ENCODE data around the gene TBXAS1. TPM values are rescaled to one million over a fixed set of nuclear protein-coding genes. Genes with fewer than 3 reads are reported as not detected.

The TBXAS1 gene
- total and polyA plus RNA-seq, 5 donors from 2014 or later: 5.2 to 21.2 (median 11.3) TPM

- Histone ChIP-seq H3K4me1 (ENCODE audit: control insufficient read depth, insufficient read depth, low read length, poor library complexity, severe bottlenecking) (no peaks in the 10 kb centered on the region), H3K9me3 (ENCODE audit: control insufficient read depth in 2 of 2, low read length in 2 of 2) (no peaks in the 10 kb centered on the region), H3K36me3 (ENCODE audit: control insufficient read depth, insufficient read depth, low read length) (no peaks in the 10 kb centered on the region), H3K27ac (ENCODE audit: insufficient read depth, low read length, poor library complexity, severe bottlenecking) (no peak overlapping the region), H3K27me3 (ENCODE audit: control insufficient read depth, insufficient read depth, low read length) (no peaks in the 10 kb centered on the region), H3K4me3 (ENCODE audit: low read depth, low read length) (no peak overlapping the region)
- peaks cover 14% of the 10 kb centered on the region for H3K27me3 Mint-ChIP-seq
- DNase-seq (no peak), ATAC-seq (ENCODE audit: low read depth in 2 of 2) (no peak)
- no peak overlapping the region for H3K27ac Mint-ChIP-seq
- no peaks in the 10 kb centered on the region for H3K4me1 Mint-ChIP-seq
- H3K4me3 Mint-ChIP-seq: no peak overlapping the region
- H3K36me3 Mint-ChIP-seq: no peaks in the 10 kb centered on the region
- H3K9me3 Mint-ChIP-seq: peaks cover 0 to 4% (median 0%) of the 10 kb centered on the region in 7 donors
Measured at GRCh38 chr7:139871331-139871730, 42.3 kb downstream of the TBXAS1 start.

DNA sequence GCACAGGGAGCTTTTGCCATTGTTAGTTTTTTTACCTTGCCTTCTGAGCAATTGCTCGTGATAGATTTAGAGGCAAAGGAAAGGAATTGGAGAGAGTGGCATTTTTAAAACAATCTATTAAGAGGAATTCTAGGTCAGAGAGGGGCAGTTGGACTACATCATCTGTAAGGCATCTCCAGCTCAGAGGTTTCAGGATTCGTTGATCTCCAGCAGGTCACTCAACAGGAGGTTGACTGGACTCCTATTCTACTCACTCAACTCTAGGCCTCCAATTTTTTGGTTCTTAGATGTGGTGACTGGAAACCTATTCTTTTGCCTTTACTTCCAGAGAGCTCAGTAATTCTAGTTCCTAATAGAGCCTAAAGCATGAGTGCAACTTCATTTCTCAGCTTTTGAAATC is 42.8 kb downstream of the TBXAS1 start:
- Histone ChIP-seq H3K27me3 (ENCODE audit: control insufficient read depth, insufficient read depth, low read length) (no peaks in the 10 kb centered on the region), H3K9me3 (ENCODE audit: control insufficient read depth in 2 of 2, low read length in 2 of 2) (no peaks in the 10 kb centered on the region), H3K36me3 (ENCODE audit: control insufficient read depth, insufficient read depth, low read length) (no peaks in the 10 kb centered on the region), H3K4me1 (ENCODE audit: control insufficient read depth, insufficient read depth, low read length, poor library complexity, severe bottlenecking) (no peaks in the 10 kb centered on the region), H3K4me3 (ENCODE audit: low read depth, low read length) (no peak overlapping the region), H3K27ac (ENCODE audit: insufficient read depth, low read length, poor library complexity, severe bottlenecking) (no peak overlapping the region)
- no peak for ATAC-seq (ENCODE audit: low read depth in 2 of 2)
- no peaks in the 10 kb centered on the region for H3K4me1 Mint-ChIP-seq
- no peak overlapping the region for H3K27ac Mint-ChIP-seq
- H3K9me3 Mint-ChIP-seq: peaks cover 0 to 4% (median 0%) of the 10 kb centered on the region in 7 donors
- no peaks in the 10 kb centered on the region for H3K36me3 Mint-ChIP-seq
- H3K4me3 Mint-ChIP-seq: no peak overlapping the region
- no peak for DNase-seq
- H3K27me3 Mint-ChIP-seq: peaks cover 14% of the 10 kb centered on the region

- no peak overlapping the region for H3K4me3 Mint-ChIP-seq
- no peak overlapping the region for H3K4me3 ChIP-seq (ENCODE audit: low read depth, low read length)
- no peak overlapping the region for H3K27ac Mint-ChIP-seq
- H3K27me3 ChIP-seq (ENCODE audit: control insufficient read depth, insufficient read depth, low read length): no peaks in the 10 kb centered on the region
- H3K27ac ChIP-seq (ENCODE audit: insufficient read depth, low read length, poor library complexity, severe bottlenecking): no peak overlapping the region
- H3K4me1 ChIP-seq (ENCODE audit: control insufficient read depth, insufficient read depth, low read length, poor library complexity, severe bottlenecking): no peaks in the 10 kb centered on the region
- peaks cover 16% of the 10 kb centered on the region for H3K27me3 Mint-ChIP-seq
- no peak for ATAC-seq (ENCODE audit: low read depth in 2 of 2)
- DNase-seq: no peak
- H3K9me3 Mint-ChIP-seq: peaks cover 0 to 4% (median 0%) of the 10 kb centered on the region in 7 donors
- H3K9me3 ChIP-seq (ENCODE audit: control insufficient read depth in 2 of 2, low read length in 2 of 2): no peaks in the 10 kb centered on the region
- no peaks in the 10 kb centered on the region for H3K4me1 Mint-ChIP-seq
- no peaks in the 10 kb centered on the region for H3K36me3 Mint-ChIP-seq
- H3K36me3 ChIP-seq (ENCODE audit: control insufficient read depth, insufficient read depth, low read length): no peaks in the 10 kb centered on the region
Measured at GRCh38 chr7:139873593-139874301, 44.7 kb downstream of the TBXAS1 start.

- Mint-ChIP-seq H3K4me1 (no peaks in the 10 kb centered on the region), H3K27ac (no peak overlapping the region), H3K27me3 (peaks cover 16% of the 10 kb centered on the region), H3K4me3 (no peak overlapping the region), H3K36me3 (no peaks in the 10 kb centered on the region), H3K9me3 (peaks cover 0 to 4% (median 0%) of the 10 kb centered on the region in 7 donors)
- Histone ChIP-seq H3K9me3 (ENCODE audit: control insufficient read depth in 2 of 2, low read length in 2 of 2) (no peaks in the 10 kb centered on the region), H3K27ac (ENCODE audit: insufficient read depth, low read length, poor library complexity, severe bottlenecking) (no peak overlapping the region), H3K27me3 (ENCODE audit: control insufficient read depth, insufficient read depth, low read length) (no peaks in the 10 kb centered on the region), H3K36me3 (ENCODE audit: control insufficient read depth, insufficient read depth, low read length) (no peaks in the 10 kb centered on the region), H3K4me1 (ENCODE audit: control insufficient read depth, insufficient read depth, low read length, poor library complexity, severe bottlenecking) (no peaks in the 10 kb centered on the region), H3K4me3 (ENCODE audit: low read depth, low read length) (no peak overlapping the region)
- ATAC-seq (ENCODE audit: low read depth in 2 of 2) (no peak), DNase-seq (no peak)
Measured at GRCh38 chr7:139874302-139874629, 45.2 kb downstream of the TBXAS1 start.

DNA sequence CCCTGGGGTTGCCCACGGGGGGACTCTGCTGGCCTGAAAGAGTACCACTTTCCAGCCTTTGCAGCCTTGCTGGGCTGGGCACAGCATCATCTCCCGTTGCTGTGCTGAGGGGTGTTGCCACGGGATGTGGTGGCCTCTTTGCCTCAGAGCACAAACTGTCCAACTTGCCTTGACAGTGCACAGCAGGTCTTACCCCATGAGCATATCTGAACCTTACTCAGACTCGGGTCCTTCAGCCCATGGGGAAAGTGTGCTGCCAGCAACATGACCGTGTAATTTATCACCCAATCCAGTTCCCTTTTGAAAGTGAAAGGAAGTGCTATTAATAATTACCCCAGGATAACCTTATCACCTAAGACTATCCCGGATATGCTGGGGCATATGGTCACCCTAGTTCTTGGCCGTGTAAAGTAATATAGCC is 46.8 kb downstream of the TBXAS1 start:
- peaks cover 16% of the 10 kb centered on the region for H3K27me3 Mint-ChIP-seq
- H3K27ac ChIP-seq (ENCODE audit: insufficient read depth, low read length, poor library complexity, severe bottlenecking): no peak overlapping the region
- no peaks in the 10 kb centered on the region for H3K36me3 ChIP-seq (ENCODE audit: control insufficient read depth, insufficient read depth, low read length)
- no peak for DNase-seq
- no peaks in the 10 kb centered on the region for H3K4me1 ChIP-seq (ENCODE audit: control insufficient read depth, insufficient read depth, low read length, poor library complexity, severe bottlenecking)
- H3K9me3 Mint-ChIP-seq: peaks cover 0 to 4% (median 0%) of the 10 kb centered on the region in 7 donors
- no peaks in the 10 kb centered on the region for H3K36me3 Mint-ChIP-seq
- H3K27me3 ChIP-seq (ENCODE audit: control insufficient read depth, insufficient read depth, low read length): no peaks in the 10 kb centered on the region
- no peak overlapping the region for H3K4me3 ChIP-seq (ENCODE audit: low read depth, low read length)
- H3K4me3 Mint-ChIP-seq: no peak overlapping the region
- no peaks in the 10 kb centered on the region for H3K9me3 ChIP-seq (ENCODE audit: control insufficient read depth in 2 of 2, low read length in 2 of 2)
- no peak overlapping the region for H3K27ac Mint-ChIP-seq
- no peaks in the 10 kb centered on the region for H3K4me1 Mint-ChIP-seq
- ATAC-seq (ENCODE audit: low read depth in 2 of 2): peak in 1 of 2 donors; percentile 43

- no peaks in the 10 kb centered on the region for H3K36me3 Mint-ChIP-seq
- no peaks in the 10 kb centered on the region for H3K36me3 ChIP-seq (ENCODE audit: control insufficient read depth, insufficient read depth, low read length)
- H3K9me3 ChIP-seq (ENCODE audit: control insufficient read depth in 2 of 2, low read length in 2 of 2): no peaks in the 10 kb centered on the region
- DNase-seq (no peak), ATAC-seq (ENCODE audit: low read depth in 2 of 2) (no peak)
- no peaks in the 10 kb centered on the region for H3K4me1 ChIP-seq (ENCODE audit: control insufficient read depth, insufficient read depth, low read length, poor library complexity, severe bottlenecking)
- H3K9me3 Mint-ChIP-seq: peaks cover 0 to 2% (median 0%) of the 10 kb centered on the region in 7 donors
- H3K4me3 Mint-ChIP-seq: peak overlapping the region in 1 of 4 donors; percentile 11
- H3K27me3 ChIP-seq (ENCODE audit: control insufficient read depth, insufficient read depth, low read length): no peaks in the 10 kb centered on the region
- H3K4me3 ChIP-seq (ENCODE audit: low read depth, low read length): no peak overlapping the region
- no peaks in the 10 kb centered on the region for H3K4me1 Mint-ChIP-seq
- H3K27ac Mint-ChIP-seq: no peak overlapping the region
- no peak overlapping the region for H3K27ac ChIP-seq (ENCODE audit: insufficient read depth, low read length, poor library complexity, severe bottlenecking)
- H3K27me3 Mint-ChIP-seq: peaks cover 18% of the 10 kb centered on the region
Measured at GRCh38 chr7:139876622-139877283, 47.7 kb downstream of the TBXAS1 start.

DNA sequence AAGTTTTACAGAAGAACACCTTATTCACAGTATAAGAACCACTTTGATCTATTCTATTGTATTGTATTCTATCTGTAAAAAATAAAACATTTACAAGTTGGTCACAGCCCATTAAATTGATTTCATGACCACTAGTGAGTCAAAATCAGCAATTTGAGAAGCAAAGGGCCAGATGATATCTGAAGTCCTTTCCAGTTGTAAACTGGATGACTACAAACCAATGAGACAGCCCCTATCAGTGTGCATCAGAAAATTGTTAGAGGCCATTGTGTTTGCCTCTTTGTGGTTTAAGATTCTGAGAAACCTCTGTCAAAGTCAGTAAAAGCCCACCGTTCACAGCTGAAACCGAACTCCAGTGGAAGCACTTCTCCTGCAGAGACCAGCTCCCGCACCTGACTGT is 54.8 kb downstream of the TBXAS1 start:
- no peaks in the 10 kb centered on the region for H3K9me3 ChIP-seq (ENCODE audit: control insufficient read depth in 2 of 2, low read length in 2 of 2)
- no peak overlapping the region for H3K4me3 Mint-ChIP-seq
- H3K36me3 Mint-ChIP-seq: no peaks in the 10 kb centered on the region

DNA sequence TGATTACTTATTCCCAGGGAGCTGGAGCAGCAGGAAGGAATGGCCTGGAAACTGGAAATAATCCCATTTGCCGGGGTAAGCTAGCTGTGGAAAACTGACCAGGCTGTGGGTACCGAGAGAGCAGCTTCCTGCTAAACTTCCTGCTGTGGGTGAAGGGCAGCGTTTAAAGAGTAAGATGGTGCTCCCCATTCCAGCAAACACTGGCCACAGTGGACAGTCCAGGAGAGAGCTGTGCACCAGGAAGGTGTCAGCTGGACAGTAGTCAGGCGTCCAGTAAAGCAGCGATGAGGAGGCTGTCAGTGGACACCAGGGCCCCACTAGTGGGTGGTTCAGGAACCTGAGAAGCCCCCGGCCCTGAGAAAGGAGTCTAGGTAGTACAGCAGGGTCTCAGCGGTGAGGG is 55.4 kb downstream of the TBXAS1 start:
- H3K4me1 ChIP-seq (ENCODE audit: control insufficient read depth, insufficient read depth, low read length, poor library complexity, severe bottlenecking): no peaks in the 10 kb centered on the region
- H3K4me3 ChIP-seq (ENCODE audit: low read depth, low read length): no peak overlapping the region
- no peaks in the 10 kb centered on the region for H3K36me3 ChIP-seq (ENCODE audit: control insufficient read depth, insufficient read depth, low read length)
- H3K27ac ChIP-seq (ENCODE audit: insufficient read depth, low read length, poor library complexity, severe bottlenecking): no peak overlapping the region
- no peaks in the 10 kb centered on the region for H3K4me1 Mint-ChIP-seq
- H3K27ac Mint-ChIP-seq: no peak overlapping the region
- no peaks in the 10 kb centered on the region for H3K27me3 ChIP-seq (ENCODE audit: control insufficient read depth, insufficient read depth, low read length)
- H3K9me3 ChIP-seq (ENCODE audit: control insufficient read depth in 2 of 2, low read length in 2 of 2): no peaks in the 10 kb centered on the region
- peaks cover 10% of the 10 kb centered on the region for H3K27me3 Mint-ChIP-seq
- peaks cover 0 to 3% (median 0%) of the 10 kb centered on the region in 7 donors for H3K9me3 Mint-ChIP-seq
- ATAC-seq (ENCODE audit: low read depth in 2 of 2): no peak
- no peak overlapping the region for H3K4me3 Mint-ChIP-seq
- DNase-seq: no peak
- no peaks in the 10 kb centered on the region for H3K36me3 Mint-ChIP-seq

More for the DNA sequence above, 54.8 kb downstream of the TBXAS1 start:
- H3K4me3 ChIP-seq (ENCODE audit: low read depth, low read length): no peak overlapping the region
- H3K9me3 Mint-ChIP-seq: peaks cover 0 to 3% (median 0%) of the 10 kb centered on the region in 7 donors
- DNase-seq (no peak), ATAC-seq (ENCODE audit: low read depth in 2 of 2) (no peak)
- H3K27ac ChIP-seq (ENCODE audit: insufficient read depth, low read length, poor library complexity, severe bottlenecking): no peak overlapping the region
- no peaks in the 10 kb centered on the region for H3K4me1 ChIP-seq (ENCODE audit: control insufficient read depth, insufficient read depth, low read length, poor library complexity, severe bottlenecking)
- H3K4me1 Mint-ChIP-seq: no peaks in the 10 kb centered on the region
- H3K27ac Mint-ChIP-seq: no peak overlapping the region
- no peaks in the 10 kb centered on the region for H3K27me3 ChIP-seq (ENCODE audit: control insufficient read depth, insufficient read depth, low read length)
- H3K27me3 Mint-ChIP-seq: peaks cover 10% of the 10 kb centered on the region
- no peaks in the 10 kb centered on the region for H3K36me3 ChIP-seq (ENCODE audit: control insufficient read depth, insufficient read depth, low read length)
